GM19395 (cell line): Measurements from ENCODE around the gene LGALS3BP.

ENCODE experiments used
- ATAC-seq: cut with Tn5 transposase; IDR thresholded peaks from one replicate; pipeline ENCODE4 v1.9.1; 2021; ENCODE audit warnings: mild to moderate bottlenecking, moderate library complexity; ENCODE audit not compliant: unreplicated experiment

The LGALS3BP gene

GRCh38 chr17:78944956-78945355 is 34.8 kb downstream of the LGALS3BP start:
- no peak for ATAC-seq

GRCh38 chr17:78944026-78944425 is 35.7 kb downstream of the LGALS3BP start:
- ATAC-seq, result no peak

GRCh38 chr17:78940708-78941107 is 39.0 kb downstream of the LGALS3BP start:
- no peak for ATAC-seq

- no peak for ATAC-seq
Observed at GRCh38 chr17:78940258-78940657, 39.5 kb downstream of the LGALS3BP start.

GRCh38 chr17:78939615-78940014 is 40.1 kb downstream of the LGALS3BP start:
- no peak for ATAC-seq

GRCh38 chr17:78937561-78937960 is 42.2 kb downstream of the LGALS3BP start:
- no peak for ATAC-seq

GRCh38 chr17:78935419-78936323 is 44.1 kb downstream of the LGALS3BP start:
- no peak for ATAC-seq

GRCh38 chr17:78934681-78935418 is 44.9 kb downstream of the LGALS3BP start:
- no peak for ATAC-seq

GRCh38 chr17:78933959-78934568 is 45.7 kb downstream of the LGALS3BP start:
- no peak for ATAC-seq

GRCh38 chr17:78933025-78933958 is 46.4 kb downstream of the LGALS3BP start:
- no peak for ATAC-seq

GRCh38 chr17:78929908-78930775 is 49.6 kb downstream of the LGALS3BP start:
- no peak for ATAC-seq

GRCh38 chr17:78925662-78926555 is 53.8 kb downstream of the LGALS3BP start:
- no peak for ATAC-seq

- no peak for ATAC-seq
Observed at GRCh38 chr17:78925234-78925633, 54.5 kb downstream of the LGALS3BP start, which contains the start of gene TIMP2. TIMP2 (minus strand) TSS chr17:78925387; CDS start chr17:78925088, 299 bp downstream.

GRCh38 chr17:78924481-78925151 is 55.1 kb downstream of the LGALS3BP start:
- no peak for ATAC-seq

GRCh38 chr17:78923660-78924453 is 55.9 kb downstream of the LGALS3BP start:
- no peak for ATAC-seq

- ATAC-seq, result no peak
Observed at GRCh38 chr17:78922816-78923498, 56.8 kb downstream of the LGALS3BP start.
